Stimulated activated memory B cell treated with anti-CD40 and anti-IgM and Interleukin-4, amounts not matched to agents 10 μg/mL and 1 μg/mL and 100 μg/mL, for 72 hours (primary cell): Measurements from ENCODE around the gene FOXC2.

Experiments
- ATAC-seq: fragments of 150-1000 bp; cut with Tn5 transposase; 2 replicates; pipeline ENCODE4 v1.10.0; 2021
- H3K27ac Mint-ChIP-seq: one replicate; pipeline ENCODE4 v1.8.0; 2022; ENCODE audit warnings: mild to moderate bottlenecking, mixed read lengths
- H3K27me3 Mint-ChIP-seq: one replicate; pipeline ENCODE4 v1.8.0; 2022; ENCODE audit warnings: mixed read lengths
- H3K36me3 Mint-ChIP-seq: one replicate; pipeline ENCODE4 v1.8.0; 2022; ENCODE audit warnings: mixed read lengths
- H3K4me1 Mint-ChIP-seq: one replicate; pipeline ENCODE4 v1.8.0; 2022; ENCODE audit warnings: mixed read lengths
- H3K4me3 Mint-ChIP-seq: one replicate; pipeline ENCODE4 v1.8.0; 2022; ENCODE audit warnings: mild to moderate bottlenecking, moderate library complexity, mixed read lengths
- H3K9me3 Mint-ChIP-seq: one replicate; pipeline ENCODE4 v1.8.0; 2022; ENCODE audit warnings: mixed read lengths

FOXC2 gene

GRCh38 chr16:86566601-86566965 is at the start of gene FOXC2:
Gene FOXC2 (plus strand): TSS chr16:86566829. CDS start chr16:86567336, 507 bp downstream.
- no peak within 1 kb of the TSS for H3K27ac Mint-ChIP-seq
- H3K27me3 Mint-ChIP-seq: peaks cover 74% of the 10 kb centered on the region
- H3K4me3 Mint-ChIP-seq: no peak within 1 kb of the TSS
- no peak for ATAC-seq
- no peaks in the 10 kb centered on the region for H3K36me3 Mint-ChIP-seq
- H3K4me1 Mint-ChIP-seq: peaks cover 21% of the 10 kb centered on the region
- no peaks in the 10 kb centered on the region for H3K9me3 Mint-ChIP-seq

GRCh38 chr16:86517033-86517432 is 49.6 kb upstream of the FOXC2 start:
- Mint-ChIP-seq H3K4me3 (no peak overlapping the region), H3K27me3 (peaks cover 95% of the 10 kb centered on the region), H3K27ac (no peak overlapping the region), H3K4me1 (peaks cover 10% of the 10 kb centered on the region), H3K36me3 (no peaks in the 10 kb centered on the region), H3K9me3 (no peaks in the 10 kb centered on the region)
- ATAC-seq: no peak

- peak; percentile 43 for ATAC-seq
- no peak overlapping the region for H3K27ac Mint-ChIP-seq
- H3K9me3 Mint-ChIP-seq: no peaks in the 10 kb centered on the region
- H3K36me3 Mint-ChIP-seq: no peaks in the 10 kb centered on the region
- peaks cover 91% of the 10 kb centered on the region for H3K27me3 Mint-ChIP-seq
- H3K4me1 Mint-ChIP-seq: peaks cover 10% of the 10 kb centered on the region
- H3K4me3 Mint-ChIP-seq: no peak overlapping the region
Measured at GRCh38 chr16:86517652-86518258, 48.9 kb upstream of the FOXC2 start.

- no peak for ATAC-seq
- Mint-ChIP-seq H3K4me1 (peaks cover 10% of the 10 kb centered on the region), H3K4me3 (no peak overlapping the region), H3K36me3 (no peaks in the 10 kb centered on the region), H3K27me3 (peaks cover 83% of the 10 kb centered on the region), H3K9me3 (no peaks in the 10 kb centered on the region), H3K27ac (no peak overlapping the region)
Measured at GRCh38 chr16:86519007-86519648, 47.5 kb upstream of the FOXC2 start.

- Mint-ChIP-seq H3K27me3 (peaks cover 76% of the 10 kb centered on the region), H3K36me3 (no peaks in the 10 kb centered on the region), H3K4me1 (peaks cover 10% of the 10 kb centered on the region), H3K27ac (no peak overlapping the region), H3K4me3 (no peak overlapping the region), H3K9me3 (no peaks in the 10 kb centered on the region)
- ATAC-seq: no peak
Measured at GRCh38 chr16:86519649-86520316, 46.8 kb upstream of the FOXC2 start.

GRCh38 chr16:86520317-86521210 is 46.1 kb upstream of the FOXC2 start:
- ATAC-seq: no peak
- Mint-ChIP-seq H3K9me3 (no peaks in the 10 kb centered on the region), H3K36me3 (no peaks in the 10 kb centered on the region), H3K4me3 (no peak overlapping the region), H3K4me1 (peaks cover 10% of the 10 kb centered on the region), H3K27ac (no peak overlapping the region), H3K27me3 (peaks cover 68% of the 10 kb centered on the region)

GRCh38 chr16:86521236-86522197 is 45.1 kb upstream of the FOXC2 start:
- no peaks in the 10 kb centered on the region for H3K9me3 Mint-ChIP-seq
- no peaks in the 10 kb centered on the region for H3K36me3 Mint-ChIP-seq
- H3K4me1 Mint-ChIP-seq: peaks cover 10% of the 10 kb centered on the region
- H3K27ac Mint-ChIP-seq: no peak overlapping the region
- no peak for ATAC-seq
- H3K4me3 Mint-ChIP-seq: no peak overlapping the region
- peaks cover 59% of the 10 kb centered on the region for H3K27me3 Mint-ChIP-seq

GRCh38 chr16:86522634-86523033 is 44.0 kb upstream of the FOXC2 start:
- Mint-ChIP-seq H3K36me3 (no peaks in the 10 kb centered on the region), H3K4me3 (no peak overlapping the region), H3K27me3 (peaks cover 48% of the 10 kb centered on the region), H3K9me3 (no peaks in the 10 kb centered on the region), H3K4me1 (peaks cover 10% of the 10 kb centered on the region), H3K27ac (no peak overlapping the region)
- ATAC-seq: no peak

GRCh38 chr16:86523166-86523740 is 43.4 kb upstream of the FOXC2 start:
- Mint-ChIP-seq H3K9me3 (no peaks in the 10 kb centered on the region), H3K27me3 (peaks cover 42% of the 10 kb centered on the region), H3K4me3 (no peak overlapping the region), H3K4me1 (peaks cover 10% of the 10 kb centered on the region), H3K27ac (no peak overlapping the region), H3K36me3 (peaks cover 2% of the 10 kb centered on the region)
- ATAC-seq: no peak

- Mint-ChIP-seq H3K4me3 (no peak overlapping the region), H3K4me1 (peaks cover 10% of the 10 kb centered on the region), H3K9me3 (no peaks in the 10 kb centered on the region), H3K27me3 (peaks cover 34% of the 10 kb centered on the region), H3K27ac (no peak overlapping the region), H3K36me3 (peaks cover 10% of the 10 kb centered on the region)
- ATAC-seq: no peak
Measured at GRCh38 chr16:86524029-86524428, 42.6 kb upstream of the FOXC2 start.

- peaks cover 18% of the 10 kb centered on the region for H3K27me3 Mint-ChIP-seq
- no peaks in the 10 kb centered on the region for H3K9me3 Mint-ChIP-seq
- H3K4me3 Mint-ChIP-seq: no peak overlapping the region
- peaks cover 24% of the 10 kb centered on the region for H3K36me3 Mint-ChIP-seq
- H3K4me1 Mint-ChIP-seq: no peaks in the 10 kb centered on the region
- no peak for ATAC-seq
- H3K27ac Mint-ChIP-seq: no peak overlapping the region
Measured at GRCh38 chr16:86525696-86526095, 40.9 kb upstream of the FOXC2 start.

GRCh38 chr16:86527366-86527765 is 39.3 kb upstream of the FOXC2 start:
- no peak for ATAC-seq
- H3K27ac Mint-ChIP-seq: no peak overlapping the region
- peaks cover 29% of the 10 kb centered on the region for H3K36me3 Mint-ChIP-seq
- no peaks in the 10 kb centered on the region for H3K9me3 Mint-ChIP-seq
- peaks cover 9% of the 10 kb centered on the region for H3K27me3 Mint-ChIP-seq
- no peak overlapping the region for H3K4me3 Mint-ChIP-seq
- H3K4me1 Mint-ChIP-seq: no peaks in the 10 kb centered on the region

- Mint-ChIP-seq H3K4me1 (no peaks in the 10 kb centered on the region), H3K27me3 (peaks cover under 1% of the 10 kb centered on the region)
Measured at GRCh38 chr16:86528061-86528929, 38.3 kb upstream of the FOXC2 start.

More at GRCh38 chr16:86528061-86528929, 38.3 kb upstream of the FOXC2 start:
- Mint-ChIP-seq H3K27ac (no peak overlapping the region), H3K36me3 (peaks cover 29% of the 10 kb centered on the region), H3K9me3 (no peaks in the 10 kb centered on the region), H3K4me3 (no peak overlapping the region)
- ATAC-seq: no peak
